Astrocyte of the spinal cord (primary cell): ENCODE measurements around the gene CDC42SE2.
"Not testable (repeated sequence)": the region's sequence is repeated elsewhere in the genome, so short reads cannot be mapped to it uniquely, and the experiment has no call there.

Source experiments
- DNase-seq: peaks from one replicate; pipeline ENCODE4 v3.0.0; 2011; ENCODE audit warnings: low read depth, low spot score
- H3K4me3 ChIP-seq: 2 replicates; pipeline ENCODE4 v1.5.1; 2011; ENCODE audit warnings: low read depth, mild to moderate bottlenecking, low read length, moderate library complexity
- CTCF ChIP-seq: IDR thresholded peaks from 2 replicates; pipeline ENCODE4 v1.5.1; 2012; ENCODE audit warnings: low read depth, mild to moderate bottlenecking, low read length, inconsistent platforms
- in situ Hi-C: cut with HindIII; loops from 2 replicates; pipeline ENCODE4 v1.10.0; 2017; ENCODE audit warnings: low sequenced_read_pairs

Gene CDC42SE2

GRCh38 chr5:131305138-131305689, 41.4 kb downstream of the CDC42SE2 start:
- in situ Hi-C loops = no loop called here
- H3K4me3 ChIP-seq = no peak overlapping the region
- DNase-seq = no peak
- no peak for TF ChIP-seq CTCF

GRCh38 chr5:131305906-131306305, 42.1 kb downstream of the CDC42SE2 start:
- in situ Hi-C loops = no loop called here
- DNase-seq = no peak
- TF ChIP-seq CTCF = no peak
- no peak overlapping the region for H3K4me3 ChIP-seq

GRCh38 chr5:131312235-131312772, 48.5 kb downstream of the CDC42SE2 start:
- H3K4me3 ChIP-seq, in situ Hi-C loops, DNase-seq: not testable (repeated sequence)

- H3K4me3 ChIP-seq = no peak overlapping the region
- in situ Hi-C loops = no loop called here
- DNase-seq = no peak
- TF ChIP-seq CTCF = no peak
These were observed 52.2 kb downstream of the CDC42SE2 start for GRCh38 chr5:131316026-131316425.

- DNase-seq = no peak
- no peak overlapping the region for H3K4me3 ChIP-seq
- in situ Hi-C loops = no loop called here
- TF ChIP-seq CTCF = no peak
These were observed 53.0 kb downstream of the CDC42SE2 start for GRCh38 chr5:131316822-131317221.

GRCh38 chr5:131318455-131318854, 54.6 kb downstream of the CDC42SE2 start:
- DNase-seq = no peak
- in situ Hi-C loops = no loop called here

More at GRCh38 chr5:131318455-131318854, 54.6 kb downstream of the CDC42SE2 start:
- no peak for TF ChIP-seq CTCF
- no peak overlapping the region for H3K4me3 ChIP-seq
